ENCODE measurements around the gene HNRNPM.

Gene HNRNPM

GRCh38 chr19:8504919-8505318 is 60.1 kb downstream of the HNRNPM start:
- in situ Hi-C loops (cut with MboI; ENCODE audit: low sequenced_read_pairs, unreplicated experiment), result no loop called here
- no peak for TF ChIP-seq CTCF (IDR thresholded peaks at IDR 0.05; ENCODE audit: borderline replicate concordance, control extremely low read depth, extremely low read depth, insufficient read depth, missing control alignments)
- no peak for DNase-seq (ENCODE audit: low spot score)

DNA sequence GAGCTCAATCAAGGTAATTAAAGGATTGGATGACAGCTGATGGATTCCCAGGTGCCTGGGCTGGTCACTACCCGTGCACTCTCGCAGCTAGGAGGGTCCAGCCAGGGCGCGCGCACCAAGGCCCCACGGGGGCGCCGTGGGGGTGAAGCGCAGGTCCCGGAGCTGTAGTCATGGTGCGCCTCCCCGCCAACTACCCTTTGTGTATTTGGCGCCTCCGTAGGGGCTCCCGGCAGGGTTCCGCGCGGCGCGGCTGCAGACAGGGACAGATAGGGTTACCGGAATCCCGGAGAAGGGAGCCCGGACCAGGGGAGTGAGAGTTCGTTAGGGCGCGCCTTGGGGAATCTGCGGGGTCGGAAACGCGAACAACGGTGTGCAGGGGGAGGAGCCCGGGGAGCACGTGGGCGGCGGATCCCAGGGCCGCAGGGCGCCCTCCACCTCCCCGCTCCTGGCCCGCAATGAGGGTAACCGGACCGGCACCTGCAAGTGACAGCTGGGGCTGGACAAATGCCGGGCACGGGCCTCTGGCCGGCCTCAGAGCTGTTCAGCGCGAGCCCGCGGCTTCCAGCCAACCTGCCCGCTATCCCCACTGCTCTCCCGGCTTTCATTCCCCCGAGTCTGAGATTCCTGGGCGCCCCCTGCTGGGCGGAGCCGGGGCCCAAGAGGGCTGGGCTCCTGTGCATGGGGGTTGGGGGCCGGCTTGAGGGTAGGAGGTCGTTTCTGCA is 61.1 kb downstream of the HNRNPM start:
- TF ChIP-seq CTCF (IDR thresholded peaks at IDR 0.05; ENCODE audit: borderline replicate concordance, control extremely low read depth, extremely low read depth, insufficient read depth, missing control alignments), result peak; percentile 86
- in situ Hi-C loops (cut with MboI; ENCODE audit: low sequenced_read_pairs, unreplicated experiment), result no loop called here
- DNase-seq (ENCODE audit: low spot score), result peak; percentile 87

- no peak for TF ChIP-seq CTCF (IDR thresholded peaks at IDR 0.05; ENCODE audit: borderline replicate concordance, control extremely low read depth, extremely low read depth, insufficient read depth, missing control alignments)
- DNase-seq (ENCODE audit: low spot score), result no peak
- in situ Hi-C loops (cut with MboI; ENCODE audit: low sequenced_read_pairs, unreplicated experiment), result no loop called here
These were observed 61.7 kb downstream of the HNRNPM start for GRCh38 chr19:8506402-8506957.

- DNase-seq (ENCODE audit: low spot score), result no peak
- no peak for TF ChIP-seq CTCF (IDR thresholded peaks at IDR 0.05; ENCODE audit: borderline replicate concordance, control extremely low read depth, extremely low read depth, insufficient read depth, missing control alignments)
These were observed 65.9 kb downstream of the HNRNPM start for GRCh38 chr19:8510589-8511115.

DNA sequence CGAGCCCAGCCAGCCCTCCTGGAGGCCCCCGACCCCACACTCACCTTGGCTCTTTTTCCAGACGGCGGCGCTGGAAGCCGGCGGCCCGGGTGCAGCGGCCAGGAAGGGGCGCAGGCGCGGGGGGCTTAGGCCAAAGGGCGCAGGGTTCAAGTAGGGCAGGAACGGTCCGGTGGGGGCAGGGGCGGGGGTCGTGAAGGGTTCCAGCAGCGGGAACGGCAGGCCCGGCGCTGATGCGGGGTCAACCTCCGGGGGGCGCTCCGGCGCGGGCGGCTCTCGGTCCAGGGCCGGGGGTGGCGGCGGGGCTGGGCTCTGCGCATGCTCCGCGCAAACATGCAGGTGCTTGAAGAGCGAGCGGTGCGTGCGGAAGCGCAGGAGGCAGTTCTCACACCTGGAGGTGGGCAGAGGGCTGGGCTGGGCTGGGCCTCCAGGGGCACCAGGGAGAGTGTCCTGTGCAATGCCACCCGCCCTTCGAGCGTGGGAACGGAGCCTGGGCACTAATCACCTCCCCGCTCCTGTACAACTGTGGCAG is 66.9 kb downstream of the HNRNPM start:
- in situ Hi-C loops (cut with MboI; ENCODE audit: low sequenced_read_pairs, unreplicated experiment), result no loop called here
- TF ChIP-seq CTCF (IDR thresholded peaks at IDR 0.05; ENCODE audit: borderline replicate concordance, control extremely low read depth, extremely low read depth, insufficient read depth, missing control alignments), result no peak
- no peak for DNase-seq (ENCODE audit: low spot score)

More at GRCh38 chr19:8510589-8511115, 65.9 kb downstream of the HNRNPM start:
- in situ Hi-C loops (cut with MboI; ENCODE audit: low sequenced_read_pairs, unreplicated experiment), result no loop called here

DNA sequence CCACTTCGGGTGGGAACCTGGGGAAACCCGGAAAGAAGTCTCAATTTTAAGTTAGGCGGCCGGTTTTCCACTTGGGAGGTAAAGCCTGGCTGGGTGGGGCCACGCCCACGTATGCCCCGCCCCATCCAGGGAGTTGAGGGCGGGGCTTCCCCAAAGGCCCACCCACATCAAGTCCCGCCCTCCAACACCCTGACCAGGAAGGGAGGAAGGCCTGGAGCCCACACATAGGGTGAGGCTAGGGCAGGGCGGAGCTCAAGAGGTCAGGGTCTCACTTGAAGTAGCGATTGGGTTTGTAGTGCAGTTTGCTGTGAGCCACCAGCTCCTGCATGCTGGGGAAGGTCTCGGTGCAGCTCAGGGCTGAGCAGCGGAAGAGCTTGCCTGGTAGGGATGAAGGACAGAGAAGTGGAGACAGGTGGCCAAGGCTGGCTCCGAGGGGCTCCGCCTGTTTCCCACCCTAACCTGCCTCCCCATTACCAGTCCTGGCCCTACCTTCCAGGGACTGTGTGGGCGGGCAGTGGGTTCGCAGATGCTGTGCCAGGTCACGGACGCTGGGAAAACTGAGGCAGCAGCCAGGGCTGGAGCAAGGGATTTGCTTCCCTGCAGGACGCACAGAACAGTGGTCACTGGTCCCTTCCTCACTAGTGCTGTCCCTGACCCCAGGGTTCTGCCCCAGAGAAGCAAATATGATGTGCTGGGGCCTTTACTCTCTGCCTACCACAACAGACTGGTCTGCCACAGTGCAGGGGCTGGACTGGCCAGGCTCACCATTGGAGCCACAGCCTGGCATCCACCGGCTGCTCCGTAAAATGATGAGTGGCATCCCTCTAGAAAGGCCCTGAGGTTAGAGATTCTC is 67.6 kb downstream of the HNRNPM start:
- DNase-seq (ENCODE audit: low spot score), result peak; percentile 57
- no peak for TF ChIP-seq CTCF (IDR thresholded peaks at IDR 0.05; ENCODE audit: borderline replicate concordance, control extremely low read depth, extremely low read depth, insufficient read depth, missing control alignments)
- in situ Hi-C loops (cut with MboI; ENCODE audit: low sequenced_read_pairs, unreplicated experiment), result no loop called here
